ENCODE results near the gene OR8J1.

OR8J1 gene

GRCh38 chr11:56404393-56404792, 50.3 kb downstream of the OR8J1 start:
- POLR2A ChIA-PET: no interaction called here
- Histone ChIP-seq H3K36me3 (ENCODE audit: control insufficient read depth in 2 of 2, insufficient read depth in 1 of 2, low read length in 2 of 2) (no peaks in the 10 kb centered on the region), H3K27ac (ENCODE audit: extremely low read depth, low read depth, low read length) (no peak overlapping the region), H3K4me3 (ENCODE audit: low read depth, low read length) (no peak overlapping the region), H3K4me1 (ENCODE audit: control insufficient read depth, insufficient read depth, low read length) (no peaks in the 10 kb centered on the region), H3K9me3 (ENCODE audit: control insufficient read depth, insufficient read depth, low read depth, low read length) (no peaks in the 10 kb centered on the region)
- CTCF ChIA-PET: no interaction called here
- no peak for TF ChIP-seq RBAK (tag by site-specific recombination; IDR thresholded peaks at IDR 0.05)
- no peak for TF ChIP-seq ZNF555 (tag by site-specific recombination; conservative IDR thresholded peaks at IDR 0.05)
- no peak for TF ChIP-seq ZBTB21 (tag by site-specific recombination; IDR thresholded peaks at IDR 0.05)
- TF ChIP-seq SCRT2 (tag by site-specific recombination; IDR thresholded peaks at IDR 0.05): no peak
- TF ChIP-seq GLIS2 (tag by site-specific recombination; IDR thresholded peaks at IDR 0.05): no peak
- TF ChIP-seq, protein P1, sequence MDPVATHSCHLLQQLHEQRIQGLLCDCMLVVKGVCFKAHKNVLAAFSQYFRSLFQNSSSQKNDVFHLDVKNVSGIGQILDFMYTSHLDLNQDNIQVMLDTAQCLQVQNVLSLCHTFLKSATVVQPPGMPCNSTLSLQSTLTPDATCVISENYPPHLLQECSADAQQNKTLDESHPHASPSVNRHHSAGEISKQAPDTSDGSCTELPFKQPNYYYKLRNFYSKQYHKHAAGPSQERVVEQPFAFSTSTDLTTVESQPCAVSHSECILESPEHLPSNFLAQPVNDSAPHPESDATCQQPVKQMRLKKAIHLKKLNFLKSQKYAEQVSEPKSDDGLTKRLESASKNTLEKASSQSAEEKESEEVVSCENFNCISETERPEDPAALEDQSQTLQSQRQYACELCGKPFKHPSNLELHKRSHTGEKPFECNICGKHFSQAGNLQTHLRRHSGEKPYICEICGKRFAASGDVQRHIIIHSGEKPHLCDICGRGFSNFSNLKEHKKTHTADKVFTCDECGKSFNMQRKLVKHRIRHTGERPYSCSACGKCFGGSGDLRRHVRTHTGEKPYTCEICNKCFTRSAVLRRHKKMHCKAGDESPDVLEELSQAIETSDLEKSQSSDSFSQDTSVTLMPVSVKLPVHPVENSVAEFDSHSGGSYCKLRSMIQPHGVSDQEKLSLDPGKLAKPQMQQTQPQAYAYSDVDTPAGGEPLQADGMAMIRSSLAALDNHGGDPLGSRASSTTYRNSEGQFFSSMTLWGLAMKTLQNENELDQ (tag by site-specific recombination; IDR thresholded peaks at IDR 0.05; ENCODE audit: low read depth): no peak
- TF ChIP-seq WT1 (tag by site-specific recombination; IDR thresholded peaks at IDR 0.05): no peak
- TF ChIP-seq, protein P2, sequence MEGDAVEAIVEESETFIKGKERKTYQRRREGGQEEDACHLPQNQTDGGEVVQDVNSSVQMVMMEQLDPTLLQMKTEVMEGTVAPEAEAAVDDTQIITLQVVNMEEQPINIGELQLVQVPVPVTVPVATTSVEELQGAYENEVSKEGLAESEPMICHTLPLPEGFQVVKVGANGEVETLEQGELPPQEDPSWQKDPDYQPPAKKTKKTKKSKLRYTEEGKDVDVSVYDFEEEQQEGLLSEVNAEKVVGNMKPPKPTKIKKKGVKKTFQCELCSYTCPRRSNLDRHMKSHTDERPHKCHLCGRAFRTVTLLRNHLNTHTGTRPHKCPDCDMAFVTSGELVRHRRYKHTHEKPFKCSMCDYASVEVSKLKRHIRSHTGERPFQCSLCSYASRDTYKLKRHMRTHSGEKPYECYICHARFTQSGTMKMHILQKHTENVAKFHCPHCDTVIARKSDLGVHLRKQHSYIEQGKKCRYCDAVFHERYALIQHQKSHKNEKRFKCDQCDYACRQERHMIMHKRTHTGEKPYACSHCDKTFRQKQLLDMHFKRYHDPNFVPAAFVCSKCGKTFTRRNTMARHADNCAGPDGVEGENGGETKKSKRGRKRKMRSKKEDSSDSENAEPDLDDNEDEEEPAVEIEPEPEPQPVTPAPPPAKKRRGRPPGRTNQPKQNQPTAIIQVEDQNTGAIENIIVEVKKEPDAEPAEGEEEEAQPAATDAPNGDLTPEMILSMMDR (tag by site-specific recombination; IDR thresholded peaks at IDR 0.05): no peak
- TF ChIP-seq ZNF140 (tag by site-specific recombination; IDR thresholded peaks at IDR 0.05): no peak

- Histone ChIP-seq H3K4me1 (ENCODE audit: control insufficient read depth, insufficient read depth, low read length) (no peaks in the 10 kb centered on the region), H3K9me3 (ENCODE audit: control insufficient read depth, insufficient read depth, low read depth, low read length) (no peaks in the 10 kb centered on the region), H3K36me3 (ENCODE audit: control insufficient read depth in 2 of 2, insufficient read depth in 1 of 2, low read length in 2 of 2) (no peaks in the 10 kb centered on the region), H3K4me3 (ENCODE audit: low read depth, low read length) (no peak overlapping the region), H3K27ac (ENCODE audit: extremely low read depth, low read depth, low read length) (no peak overlapping the region)
- TF ChIP-seq ZBTB48 (tag by site-specific recombination; IDR thresholded peaks at IDR 0.05) (no peak), BCL11A (tag by site-specific recombination; IDR thresholded peaks at IDR 0.05; ENCODE audit: low read depth) (no peak)
- ChIA-PET CTCF (no interaction called here), POLR2A (no interaction called here)
Observed at GRCh38 chr11:56410801-56411200, 56.7 kb downstream of the OR8J1 start.
